HL-60 (cell line): Measurements from ENCODE around the gene SOST.

Experiments used
- DNase-seq, 2 experiments: peaks; one replicate each; pipeline ENCODE4 v3.0.0-alpha.2; 2010 to 2020; ENCODE audit warnings: low read depth in 1 of 2, low spot score in 1 of 2
- H3K27ac ChIP-seq: fragments of 250-450 bp; sonication (Bioruptor Pico); replicated peaks from 2 replicates; pipeline ENCODE4 v1.5.1; 2020; ENCODE audit warnings: mild to moderate bottlenecking, moderate library complexity
- H3K27me3 ChIP-seq: fragments of 250-450 bp; sonication (Bioruptor Pico); 2 replicates; pipeline ENCODE4 v1.5.1; 2021; ENCODE audit warnings: mild to moderate bottlenecking, moderate library complexity; ENCODE audit not compliant: insufficient read depth, poor library complexity, severe bottlenecking
- H3K4me3 ChIP-seq: replicated peaks from 2 replicates; pipeline ENCODE4 v1.5.1; 2011; ENCODE audit warnings: mild to moderate bottlenecking, control low read depth, low read length; ENCODE audit not compliant: insufficient read depth
- GABPA ChIP-seq: IDR thresholded peaks from 2 replicates; pipeline ENCODE4 v1.6.1; 2012; ENCODE audit warnings: low read depth
- POLR2AphosphoS5 ChIP-seq: IDR thresholded peaks from 2 replicates; pipeline ENCODE4 v1.6.1; 2012; ENCODE audit warnings: low read depth
- REST ChIP-seq: IDR thresholded peaks from 2 replicates; pipeline ENCODE4 v1.6.1; 2012; ENCODE audit warnings: low read depth; ENCODE audit not compliant: insufficient replicate concordance
- SPI1 ChIP-seq: IDR thresholded peaks from 2 replicates; pipeline ENCODE4 v1.6.1; 2012; ENCODE audit warnings: low read depth, mild to moderate bottlenecking, borderline replicate concordance
- TF ChIP-seq, protein P1 (sequence below): IDR thresholded peaks from one replicate; pipeline ENCODE4 v1.5.1; 2011; ENCODE audit warnings: low read length, control low read depth, inconsistent platforms; ENCODE audit not compliant: insufficient read depth

SOST gene

GRCh38 chr17:43789482-43789881 is 30.9 kb upstream of the SOST start:
- TF ChIP-seq REST (no peak), GABPA (no peak), POLR2AphosphoS5 (no peak)
- TF ChIP-seq, protein P1, sequence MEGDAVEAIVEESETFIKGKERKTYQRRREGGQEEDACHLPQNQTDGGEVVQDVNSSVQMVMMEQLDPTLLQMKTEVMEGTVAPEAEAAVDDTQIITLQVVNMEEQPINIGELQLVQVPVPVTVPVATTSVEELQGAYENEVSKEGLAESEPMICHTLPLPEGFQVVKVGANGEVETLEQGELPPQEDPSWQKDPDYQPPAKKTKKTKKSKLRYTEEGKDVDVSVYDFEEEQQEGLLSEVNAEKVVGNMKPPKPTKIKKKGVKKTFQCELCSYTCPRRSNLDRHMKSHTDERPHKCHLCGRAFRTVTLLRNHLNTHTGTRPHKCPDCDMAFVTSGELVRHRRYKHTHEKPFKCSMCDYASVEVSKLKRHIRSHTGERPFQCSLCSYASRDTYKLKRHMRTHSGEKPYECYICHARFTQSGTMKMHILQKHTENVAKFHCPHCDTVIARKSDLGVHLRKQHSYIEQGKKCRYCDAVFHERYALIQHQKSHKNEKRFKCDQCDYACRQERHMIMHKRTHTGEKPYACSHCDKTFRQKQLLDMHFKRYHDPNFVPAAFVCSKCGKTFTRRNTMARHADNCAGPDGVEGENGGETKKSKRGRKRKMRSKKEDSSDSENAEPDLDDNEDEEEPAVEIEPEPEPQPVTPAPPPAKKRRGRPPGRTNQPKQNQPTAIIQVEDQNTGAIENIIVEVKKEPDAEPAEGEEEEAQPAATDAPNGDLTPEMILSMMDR, result no peak

GRCh38 chr17:43788540-43788939 is 29.9 kb upstream of the SOST start:
- TF ChIP-seq SPI1 (no peak), REST (no peak), GABPA (no peak), POLR2AphosphoS5 (no peak)
- H3K4me3 ChIP-seq, result no peak overlapping the region
- DNase-seq, result no peak
- H3K27me3 ChIP-seq, result no peaks in the 10 kb centered on the region
- no peak overlapping the region for H3K27ac ChIP-seq

More at GRCh38 chr17:43789482-43789881, 30.9 kb upstream of the SOST start:
- no peaks in the 10 kb centered on the region for H3K27me3 ChIP-seq
- H3K4me3 ChIP-seq, result no peak overlapping the region
- DNase-seq, result no peak
- no peak overlapping the region for H3K27ac ChIP-seq

GRCh38 chr17:43787728-43788127 is 29.1 kb upstream of the SOST start:
- TF ChIP-seq SPI1 (no peak), POLR2AphosphoS5 (no peak), REST (no peak), GABPA (no peak)
- TF ChIP-seq, protein P1, result no peak
- Histone ChIP-seq H3K27me3 (no peaks in the 10 kb centered on the region), H3K4me3 (no peak overlapping the region), H3K27ac (no peak overlapping the region)
- DNase-seq, result no peak
